Natural killer cell treated with Interleukin-12 subunit alpha and Interleukin-12 subunit beta and Interleukin-15 and Interleukin-18, amount 100 ng/mL, for 72 hours (primary cell): Measurements from ENCODE around the gene HERC5. TPM values are rescaled to one million over a fixed set of nuclear protein-coding genes. Genes with fewer than 3 reads are reported as not detected.
"Not testable (repeated sequence)": the region's sequence is repeated elsewhere in the genome, so short reads cannot be mapped to it uniquely, and the experiment has no call there.

Experiments used
- ATAC-seq, 2 donors: fragments of 150-1000 bp; cut with Tn5 transposase in 1 of 2; sonication (Bioruptor Pico), chemical (Tn5 transposase) in 1 of 2; 2 replicates each; pipeline ENCODE4 v1.10.0; 2021
- DNase-seq: peaks from one replicate; pipeline ENCODE4 v3.0.0; 2022; ENCODE audit warnings: low spot score
- H3K27ac Mint-ChIP-seq, 2 donors: 1 replicate in 1 of 2; 2 replicates in 1 of 2; pipeline ENCODE4 v1.8.0; 2022; ENCODE audit warnings: mixed read lengths in 2 of 2, mild to moderate bottlenecking in 1 of 2, moderate library complexity in 1 of 2
- H3K27me3 Mint-ChIP-seq, 2 donors: 1 replicate in 1 of 2; 2 replicates in 1 of 2; pipeline ENCODE4 v1.8.0; 2022; ENCODE audit warnings: mixed read lengths in 2 of 2
- H3K36me3 Mint-ChIP-seq: one replicate; pipeline ENCODE4 v1.8.0; 2022; ENCODE audit warnings: mixed read lengths
- H3K4me1 Mint-ChIP-seq, 2 donors: 1 replicate in 1 of 2; 2 replicates in 1 of 2; pipeline ENCODE4 v1.8.0; 2022; ENCODE audit warnings: low read depth in 2 of 2, mixed read lengths in 2 of 2, mild to moderate bottlenecking in 1 of 2
- H3K4me3 Mint-ChIP-seq: one replicate; pipeline ENCODE4 v1.8.0; 2022; ENCODE audit warnings: mixed read lengths
- H3K9me3 Mint-ChIP-seq: 2 replicates; pipeline ENCODE4 v1.8.0; 2022; ENCODE audit warnings: mixed read lengths
- total RNA-seq, 2 donors: library from RNA; stranded (reverse); gene quantifications; one replicate each; pipeline ENCODE4 v1.2.3, GENCODE V29; 2022

The HERC5 gene
- total RNA-seq, 2 donors from 2014 or later = 5.8 to 6.4 TPM

DNA sequence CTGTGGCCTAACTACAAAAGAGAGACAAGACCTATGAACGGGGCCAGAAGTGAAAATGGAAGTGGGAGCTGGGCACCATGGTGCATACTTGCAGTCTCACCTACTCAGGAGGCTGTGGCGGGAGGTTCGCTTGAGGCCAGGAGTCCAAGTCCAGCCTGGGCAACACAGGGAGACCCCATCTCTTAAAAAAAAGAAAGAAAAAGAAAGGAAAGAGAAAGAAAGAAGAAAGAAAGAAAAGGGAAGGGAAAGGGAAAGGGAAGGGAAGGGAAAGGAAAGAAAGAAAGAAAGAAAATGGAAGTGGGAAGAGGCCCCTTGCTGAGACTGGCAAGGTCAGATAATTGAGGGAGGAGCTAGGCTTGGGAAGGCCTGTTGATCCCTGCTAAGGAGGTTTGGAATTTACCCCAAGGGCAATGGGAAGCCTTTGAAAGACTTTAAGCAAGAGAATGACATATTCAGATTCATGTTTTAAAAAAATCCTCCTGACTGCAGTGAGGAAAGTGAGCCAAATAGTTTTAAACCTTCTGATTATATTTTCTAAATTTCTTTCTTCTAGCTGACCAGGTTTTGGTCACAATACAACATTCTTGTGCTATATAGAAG is 17.7 kb upstream of the HERC5 start:
- no peak overlapping the region for H3K27ac Mint-ChIP-seq
- H3K4me1 Mint-ChIP-seq = peaks cover 0 to 4% of the 10 kb centered on the region in 2 donors
- ATAC-seq (no peak), DNase-seq (no peak)
- no peaks in the 10 kb centered on the region for H3K27me3 Mint-ChIP-seq
- no peaks in the 10 kb centered on the region for H3K9me3 Mint-ChIP-seq
- H3K36me3 Mint-ChIP-seq = peaks cover 26% of the 10 kb centered on the region
- no peak overlapping the region for H3K4me3 Mint-ChIP-seq

DNA sequence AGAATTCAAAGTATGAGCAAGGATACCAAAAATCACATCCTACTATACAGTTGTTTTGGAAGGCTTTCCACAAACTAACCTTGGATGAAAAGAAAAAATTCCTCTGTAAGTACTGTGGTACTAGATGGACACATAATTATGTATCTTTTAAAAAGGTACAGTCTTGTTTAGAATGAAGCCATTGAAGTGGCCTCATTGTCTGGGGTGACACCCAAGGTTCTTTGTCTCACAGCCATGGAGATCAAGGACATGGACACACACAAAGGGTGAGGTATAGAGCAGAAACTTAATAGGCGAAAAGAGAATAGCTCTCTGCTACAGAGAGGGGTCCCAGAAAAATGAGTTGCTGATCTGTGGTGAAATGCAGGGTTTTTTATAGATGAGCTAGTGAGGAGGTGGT is 16.8 kb upstream of the HERC5 start:
- no peak for ATAC-seq
- Mint-ChIP-seq H3K27ac (no peak overlapping the region), H3K9me3 (no peaks in the 10 kb centered on the region), H3K4me1 (peaks cover 0 to 4% of the 10 kb centered on the region in 2 donors), H3K27me3 (no peaks in the 10 kb centered on the region), H3K4me3 (no peak overlapping the region), H3K36me3 (peaks cover 24% of the 10 kb centered on the region)
- DNase-seq = no peak

DNA sequence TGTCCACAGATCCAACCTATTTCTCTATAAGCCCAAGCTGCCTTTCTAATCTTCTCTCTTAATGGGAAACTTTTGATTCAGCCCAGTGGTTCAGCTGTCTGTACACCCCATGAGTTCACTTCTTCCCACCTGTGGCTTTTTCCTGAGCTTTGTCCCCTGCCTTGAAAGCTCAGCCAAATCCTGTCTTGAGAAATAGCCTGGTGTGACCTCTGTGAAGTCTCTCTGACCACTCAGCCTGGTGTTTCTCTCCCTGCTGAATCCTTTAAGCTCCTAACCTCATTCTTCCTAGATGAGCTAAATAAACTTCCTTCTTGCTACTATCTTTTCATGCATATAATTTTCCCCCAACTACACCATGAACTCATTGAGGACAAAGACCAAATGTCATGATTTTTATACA is 15.2 kb upstream of the HERC5 start:
- ATAC-seq = no peak
- peaks cover 0 to 4% of the 10 kb centered on the region in 2 donors for H3K4me1 Mint-ChIP-seq
- no peak overlapping the region for H3K27ac Mint-ChIP-seq
- no peaks in the 10 kb centered on the region for H3K27me3 Mint-ChIP-seq
- H3K9me3 Mint-ChIP-seq = no peaks in the 10 kb centered on the region
- H3K36me3 Mint-ChIP-seq = peaks cover 24% of the 10 kb centered on the region
- no peak overlapping the region for H3K4me3 Mint-ChIP-seq
- DNase-seq = no peak

DNA sequence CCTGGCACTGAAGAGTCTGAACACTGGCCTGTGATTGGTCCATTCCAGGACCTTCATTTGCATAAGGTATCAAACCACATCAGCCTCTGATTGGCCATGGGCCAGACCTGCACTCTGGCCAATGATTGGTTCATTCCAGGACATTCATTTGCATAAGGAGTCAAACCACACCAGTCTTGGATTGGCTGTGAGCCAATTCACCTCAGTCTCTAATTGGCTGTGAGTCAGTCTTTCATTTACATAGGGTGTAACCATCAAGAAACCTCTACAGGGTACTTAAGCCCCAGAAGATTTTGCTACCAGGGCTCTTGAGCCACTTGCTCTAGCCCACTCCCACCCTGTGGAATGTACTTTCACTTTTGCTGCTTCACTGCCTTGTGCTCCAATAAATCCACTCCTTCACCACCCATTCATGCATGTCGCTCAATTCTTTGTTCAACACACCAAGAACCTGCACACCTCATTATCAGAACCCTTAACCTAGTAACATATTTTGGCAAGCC is 14.2 kb upstream of the HERC5 start:
- peaks cover 24% of the 10 kb centered on the region for H3K36me3 Mint-ChIP-seq
- peak; percentile 20 for ATAC-seq
- DNase-seq = no peak
- no peak overlapping the region for H3K4me3 Mint-ChIP-seq
- no peaks in the 10 kb centered on the region for H3K9me3 Mint-ChIP-seq
- H3K27me3 Mint-ChIP-seq = no peaks in the 10 kb centered on the region
- peaks cover 0 to 4% of the 10 kb centered on the region in 2 donors for H3K4me1 Mint-ChIP-seq
- peak overlapping the region in 1 of 2 donors; percentile 64 for H3K27ac Mint-ChIP-seq

DNA sequence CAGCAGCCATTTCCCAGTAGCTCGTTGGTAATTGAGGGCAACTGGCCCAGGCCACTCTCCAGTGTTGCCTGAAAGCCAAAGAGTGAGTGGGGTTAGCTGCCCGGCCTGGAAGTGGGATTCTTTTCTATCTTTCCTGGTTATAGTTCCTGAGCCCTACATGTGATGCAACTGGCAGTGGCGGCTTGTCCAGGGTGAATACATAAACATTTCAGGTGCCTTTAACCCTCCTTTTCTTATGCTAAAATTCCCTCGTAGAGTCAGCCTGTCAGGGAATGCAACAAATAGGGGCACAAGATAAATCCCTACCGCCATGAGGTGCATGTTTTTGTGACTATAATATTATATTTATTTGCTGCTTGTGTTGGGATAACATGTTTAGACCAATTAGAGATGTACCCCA is 13.4 kb upstream of the HERC5 start:
- H3K9me3 Mint-ChIP-seq = no peaks in the 10 kb centered on the region
- H3K4me3 Mint-ChIP-seq = no peak overlapping the region
- H3K36me3 Mint-ChIP-seq = peaks cover 24% of the 10 kb centered on the region
- H3K4me1 Mint-ChIP-seq = peaks cover 0 to 4% of the 10 kb centered on the region in 2 donors
- H3K27ac Mint-ChIP-seq = peak overlapping the region in 1 of 2 donors; percentile 64
- ATAC-seq (no peak), DNase-seq (no peak)
- no peaks in the 10 kb centered on the region for H3K27me3 Mint-ChIP-seq

DNA sequence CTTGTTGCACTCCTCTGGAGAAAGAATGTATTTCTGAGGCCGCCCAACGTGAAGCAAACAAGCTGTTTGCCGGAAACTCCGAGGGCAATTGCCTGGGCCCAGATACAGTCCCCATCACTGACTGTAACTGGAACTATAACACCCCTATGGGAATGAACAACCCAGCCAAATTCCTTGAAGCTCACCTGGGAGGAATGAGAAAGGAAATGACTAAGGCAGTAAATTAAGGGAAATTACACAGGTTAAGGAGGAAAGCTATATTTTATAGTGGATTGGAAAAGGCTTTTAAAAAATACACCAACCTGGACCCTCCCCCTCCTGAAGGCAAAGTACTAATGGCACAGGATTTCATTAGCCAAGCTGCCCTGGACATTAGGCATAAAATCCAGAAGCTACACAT is 11.7 kb upstream of the HERC5 start:
- Mint-ChIP-seq H3K36me3 (peaks cover 16% of the 10 kb centered on the region), H3K4me3 (no peak overlapping the region), H3K27me3 (no peaks in the 10 kb centered on the region), H3K27ac (no peak overlapping the region), H3K4me1 (no peaks in the 10 kb centered on the region), H3K9me3 (no peaks in the 10 kb centered on the region)
- no peak for ATAC-seq
- no peak for DNase-seq

DNA sequence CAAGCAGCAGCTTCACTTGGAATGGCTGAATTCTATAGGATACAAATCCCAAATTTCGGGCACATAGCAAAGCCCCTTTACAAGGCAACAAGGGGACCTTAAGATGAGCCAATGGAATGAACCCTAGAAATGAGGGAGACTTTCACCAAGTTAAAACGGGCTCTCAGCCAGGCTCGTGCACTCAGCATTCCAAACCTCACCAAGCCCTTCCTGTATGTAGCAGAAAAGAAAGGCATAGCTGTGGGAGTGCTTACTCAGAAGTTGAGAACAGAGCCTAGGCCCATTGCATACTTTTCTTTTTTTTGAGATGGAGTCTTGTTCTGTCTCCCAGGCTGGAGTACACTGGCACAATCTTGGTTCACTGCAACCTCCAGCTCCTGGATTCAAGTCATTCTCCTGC is 10.8 kb upstream of the HERC5 start:
- DNase-seq (no peak), ATAC-seq (no peak)
- Mint-ChIP-seq H3K4me3 (no peak overlapping the region), H3K27ac (no peak overlapping the region), H3K9me3 (no peaks in the 10 kb centered on the region), H3K4me1 (no peaks in the 10 kb centered on the region), H3K36me3 (peaks cover 15% of the 10 kb centered on the region), H3K27me3 (no peaks in the 10 kb centered on the region)

DNA sequence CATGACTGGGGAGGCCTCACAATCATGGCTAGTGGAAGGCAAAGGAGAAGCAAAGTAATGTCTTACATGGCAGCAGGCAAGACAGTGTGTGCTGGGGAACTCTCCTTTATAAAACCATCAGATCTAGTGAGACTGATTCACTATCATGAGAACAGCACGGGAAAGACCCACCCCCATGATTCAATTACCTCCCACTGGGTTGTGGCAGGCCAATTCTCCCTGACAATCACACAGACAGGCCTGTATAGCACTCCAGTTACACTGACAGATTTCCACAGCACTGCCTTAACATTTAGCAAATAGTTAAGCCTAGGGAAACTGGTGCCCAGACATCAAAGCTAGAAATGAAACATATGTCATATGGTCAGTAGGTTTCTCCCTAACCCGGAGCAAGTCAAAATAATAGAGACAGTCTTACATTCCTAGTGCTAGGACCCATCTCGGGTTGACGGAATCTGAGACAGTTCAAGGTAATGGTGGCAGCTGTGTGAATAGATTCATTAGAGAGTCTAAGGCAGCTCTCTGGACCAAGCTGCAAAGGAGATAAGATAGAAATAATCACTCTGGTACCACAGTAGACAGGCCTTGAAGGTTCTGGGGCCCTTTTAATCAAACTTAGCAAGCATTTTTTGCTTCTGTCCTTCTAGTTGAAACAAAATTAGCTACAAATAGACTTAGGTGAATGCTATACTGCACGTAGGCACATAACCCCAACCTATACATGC is 9.4 kb upstream of the HERC5 start:
- H3K27me3 Mint-ChIP-seq = no peaks in the 10 kb centered on the region
- ATAC-seq (no peak), DNase-seq (no peak)
- no peak overlapping the region for H3K27ac Mint-ChIP-seq
- peaks cover 7% of the 10 kb centered on the region for H3K36me3 Mint-ChIP-seq
- no peaks in the 10 kb centered on the region for H3K9me3 Mint-ChIP-seq
- no peak overlapping the region for H3K4me3 Mint-ChIP-seq
- peaks cover 0 to 3% of the 10 kb centered on the region in 2 donors for H3K4me1 Mint-ChIP-seq

DNA sequence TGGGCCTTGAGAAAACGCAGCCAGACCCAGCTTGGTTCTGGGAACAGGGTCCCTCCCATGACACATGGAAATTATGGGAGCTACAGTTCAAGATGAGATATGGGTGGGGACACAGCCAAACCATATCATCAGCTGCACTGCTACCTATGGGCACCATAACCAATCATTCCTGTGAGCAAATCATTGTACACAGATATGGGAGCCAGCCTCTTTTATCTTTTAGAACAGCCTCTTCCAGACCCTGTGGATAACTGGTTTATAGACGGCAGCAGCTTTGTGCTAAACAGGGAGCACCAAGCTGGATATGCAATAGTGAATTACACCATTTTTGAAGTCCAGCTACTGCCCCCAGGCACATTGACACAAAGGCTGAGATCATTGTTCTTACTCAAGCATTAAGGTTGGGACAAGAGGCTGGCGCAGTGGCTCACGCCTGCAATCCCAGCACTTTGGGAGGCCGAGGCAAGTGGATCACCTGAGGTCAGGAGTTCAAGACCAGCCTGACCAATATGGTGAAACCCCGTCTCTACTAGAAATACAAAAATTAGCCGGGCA is 8.6 kb upstream of the HERC5 start:
- not testable (repeated sequence) for H3K36me3 Mint-ChIP-seq, H3K4me1 Mint-ChIP-seq, ATAC-seq, H3K4me3 Mint-ChIP-seq, H3K27ac Mint-ChIP-seq, H3K9me3 Mint-ChIP-seq, DNase-seq, H3K27me3 Mint-ChIP-seq

DNA sequence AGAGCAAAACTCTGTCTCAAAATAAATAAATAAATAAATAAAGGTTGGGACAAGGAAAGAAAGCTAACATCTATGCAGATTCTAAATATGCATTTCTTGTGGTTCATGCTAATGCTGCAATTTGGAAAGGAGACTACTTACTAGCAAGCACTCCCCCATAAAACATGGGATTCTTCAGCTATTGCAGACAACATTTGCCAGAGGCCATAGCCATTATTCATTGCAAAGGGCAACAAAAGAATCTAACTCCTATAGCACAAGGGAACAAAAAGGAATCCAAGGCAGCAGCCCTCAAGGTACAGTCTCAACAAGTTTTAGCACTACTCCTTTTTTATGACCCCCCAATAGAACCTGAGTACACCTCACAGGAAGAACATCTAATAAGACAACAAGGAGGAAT is 8.0 kb upstream of the HERC5 start:
- no peak for DNase-seq
- Mint-ChIP-seq H3K27me3 (no peaks in the 10 kb centered on the region), H3K9me3 (no peaks in the 10 kb centered on the region), H3K4me1 (peaks cover 0 to 3% of the 10 kb centered on the region in 2 donors), H3K36me3 (no peaks in the 10 kb centered on the region), H3K4me3 (no peak overlapping the region), H3K27ac (no peak overlapping the region)
- ATAC-seq = no peak

DNA sequence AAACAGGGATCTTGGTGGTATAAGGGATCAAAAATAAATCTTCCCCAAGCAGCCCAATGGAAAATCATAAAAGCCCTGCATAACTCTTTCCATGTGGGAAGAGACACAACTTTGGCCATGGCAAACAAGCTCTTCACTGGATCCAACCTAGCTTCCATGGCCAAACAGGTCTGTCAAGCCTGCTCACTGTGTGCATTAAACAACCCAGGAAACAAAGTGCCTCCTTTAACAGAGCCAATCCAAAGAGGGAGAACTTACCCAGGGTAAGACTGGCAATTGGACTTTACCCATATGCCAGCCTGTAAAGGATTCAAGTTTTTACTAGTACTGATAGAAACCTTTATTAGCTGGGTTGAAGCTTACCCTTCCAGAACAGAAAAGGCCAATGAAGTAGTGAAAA is 7.6 kb upstream of the HERC5 start:
- Mint-ChIP-seq H3K9me3 (no peaks in the 10 kb centered on the region), H3K4me1 (peaks cover 0 to 3% of the 10 kb centered on the region in 2 donors), H3K36me3 (no peaks in the 10 kb centered on the region), H3K4me3 (no peak overlapping the region), H3K27me3 (no peaks in the 10 kb centered on the region), H3K27ac (no peak overlapping the region)
- DNase-seq (no peak), ATAC-seq (no peak)

DNA sequence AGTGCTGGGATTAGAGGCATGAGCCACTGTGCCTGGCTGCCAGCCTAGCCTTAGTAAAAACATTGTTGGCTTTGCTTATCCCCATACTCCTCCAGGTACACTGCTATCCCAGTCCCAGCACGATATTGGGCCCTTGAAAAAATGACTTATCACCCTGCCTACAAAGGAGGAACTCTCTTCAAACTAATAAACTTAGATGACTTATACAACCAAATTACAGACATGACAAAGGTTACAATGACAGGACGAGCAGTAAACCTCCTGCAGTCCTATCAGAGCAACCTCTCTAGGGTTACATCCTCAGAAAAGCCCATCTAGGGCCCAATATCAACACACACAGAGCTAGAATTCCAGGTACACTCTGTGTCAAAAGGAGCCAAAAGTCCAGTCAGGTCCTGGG is 5.7 kb upstream of the HERC5 start:
- Mint-ChIP-seq H3K27me3 (no peaks in the 10 kb centered on the region), H3K4me1 (peaks cover 0 to 3% of the 10 kb centered on the region in 2 donors), H3K27ac (no peak overlapping the region), H3K9me3 (no peaks in the 10 kb centered on the region), H3K4me3 (no peak overlapping the region), H3K36me3 (no peaks in the 10 kb centered on the region)
- DNase-seq = no peak
- no peak for ATAC-seq

DNA sequence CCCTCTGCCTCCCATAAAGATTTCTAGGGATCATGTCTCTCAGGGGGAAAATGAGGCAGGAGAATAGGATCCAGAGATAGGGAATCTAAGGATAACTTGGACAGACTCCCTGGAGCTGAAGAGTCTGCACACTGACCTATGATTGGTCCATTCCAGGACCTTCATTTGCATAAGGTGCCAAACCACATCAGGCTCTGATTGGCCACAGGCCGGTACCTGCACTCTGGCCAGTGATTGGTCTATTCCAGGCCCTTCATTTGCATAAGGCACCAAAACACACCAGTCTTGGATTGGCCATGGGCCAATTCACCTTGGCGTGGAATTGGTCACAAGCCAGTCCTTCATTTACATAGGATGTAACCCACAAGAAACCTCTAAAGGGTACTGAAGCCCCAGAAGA is 4.0 kb upstream of the HERC5 start:
- no peak overlapping the region for H3K4me3 Mint-ChIP-seq
- no peaks in the 10 kb centered on the region for H3K36me3 Mint-ChIP-seq
- H3K27ac Mint-ChIP-seq = no peak overlapping the region
- DNase-seq (no peak), ATAC-seq (no peak)
- no peaks in the 10 kb centered on the region for H3K9me3 Mint-ChIP-seq
- H3K27me3 Mint-ChIP-seq = no peaks in the 10 kb centered on the region
- peaks cover 10% of the 10 kb centered on the region in 2 donors for H3K4me1 Mint-ChIP-seq

DNA sequence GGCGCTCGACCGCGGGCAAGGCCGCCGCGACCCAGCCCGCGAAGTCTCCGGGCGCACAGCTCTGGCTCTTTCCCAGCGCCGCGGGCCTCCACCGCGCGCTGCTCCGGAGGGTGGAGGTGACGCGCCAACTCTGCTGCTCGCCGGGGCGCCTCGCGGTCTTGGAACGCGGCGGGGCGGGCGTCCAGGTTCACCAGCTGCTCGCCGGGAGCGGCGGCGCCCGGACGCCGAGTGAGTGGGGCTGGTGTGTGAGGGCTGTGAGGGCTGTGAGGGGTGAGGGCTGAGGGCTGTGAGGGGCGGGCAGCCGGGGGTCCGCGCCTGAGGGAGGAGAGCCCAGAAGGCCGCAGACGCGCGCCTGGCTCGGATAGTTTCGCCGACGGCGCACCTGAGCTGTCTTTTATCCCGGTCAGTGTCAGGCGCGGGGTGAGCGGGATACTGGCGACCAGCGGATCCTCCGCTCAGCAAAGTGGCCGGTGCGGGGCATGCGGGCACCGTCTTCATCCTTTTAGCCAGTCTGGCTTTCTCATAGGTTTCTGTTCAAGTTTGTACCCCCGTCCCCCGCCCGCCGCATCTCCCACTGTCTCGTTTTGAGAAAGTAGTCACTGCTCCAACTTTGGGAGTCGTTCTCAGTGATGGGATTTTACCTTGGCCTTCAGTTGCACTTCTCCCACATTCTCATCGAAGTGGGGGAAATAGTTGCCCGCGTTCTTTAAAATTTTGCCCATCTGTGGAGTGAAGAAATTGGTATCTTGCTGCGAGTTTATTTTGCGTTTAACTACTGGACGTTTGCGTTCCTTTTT is 586 bp downstream of the HERC5 start:
- H3K27ac Mint-ChIP-seq = peak overlapping the region; percentile 99 to 100
- H3K27me3 Mint-ChIP-seq = no peaks in the 10 kb centered on the region
- no peaks in the 10 kb centered on the region for H3K36me3 Mint-ChIP-seq
- H3K9me3 Mint-ChIP-seq = no peaks in the 10 kb centered on the region
- H3K4me3 Mint-ChIP-seq = peak overlapping the region; percentile 99
- ATAC-seq (peak; percentile 68 to 70), DNase-seq (peak; percentile 71)
- peaks cover 10 to 17% of the 10 kb centered on the region in 2 donors for H3K4me1 Mint-ChIP-seq
